H1 (cell line): ENCODE data around the gene ACVR1. TPM values are rescaled to one million over a fixed set of nuclear protein-coding genes. Genes with fewer than 3 reads are reported as not detected.

Source experiments
- CTCF ChIA-PET: fragments of 300-600 bp; sonication (Branson Sonifier 250); formaldehyde crosslinking; loops from one replicate; lab custom pipeline; 2021; ENCODE audit not compliant: partially characterized antibody; lab: Charles Lee
- POLR2A ChIA-PET: fragments of 300-600 bp; sonication (Branson Sonifier 250); formaldehyde crosslinking; loops from one replicate; lab custom pipeline; 2021; ENCODE audit warnings: inconsistent platforms; ENCODE audit not compliant: partially characterized antibody; lab: Charles Lee
- DNase-seq, 2 experiments: peaks; one replicate each; pipeline versions ENCODE4 v3.0.0 to v3.0.0-alpha.2; 2010 to 2022; ENCODE audit warnings: low spot score in 2 of 2, low read depth in 1 of 2, mixed read lengths in 1 of 2
- FAIRE-seq: peaks from 2 replicates; lab custom pipeline; 2011; peaks lifted over from hg19 to GRCh38; lab: Jason Lieb, UNC
- H2AFZ ChIP-seq: 2 replicates; pipeline ENCODE4 v1.8.1; 2012; ENCODE audit warnings: low read length, inconsistent platforms
- H2AK5ac ChIP-seq: 2 replicates; pipeline ENCODE4 v1.6.1; 2013; ENCODE audit warnings: low read depth, low read length
- H2BK120ac ChIP-seq: replicated peaks from 2 replicates; pipeline ENCODE3; 2013; ENCODE audit warnings: low read depth, low read length, inconsistent platforms
- H2BK12ac ChIP-seq: 2 replicates; pipeline ENCODE4 v1.6.1; 2013; ENCODE audit warnings: low read depth, low read length
- H2BK15ac ChIP-seq: 2 replicates; pipeline ENCODE4 v1.6.1; 2013; ENCODE audit warnings: low read length
- H2BK20ac ChIP-seq: 2 replicates; pipeline ENCODE4 v1.6.1; 2013; ENCODE audit warnings: low read length
- H2BK5ac ChIP-seq: 2 replicates; pipeline ENCODE4 v1.6.1; 2013; ENCODE audit warnings: low read depth, low read length
- H3K14ac ChIP-seq: 2 replicates; pipeline ENCODE4 v1.6.1; 2013; ENCODE audit warnings: inconsistent platforms; ENCODE audit not compliant: insufficient read length
- H3K18ac ChIP-seq: 2 replicates; pipeline ENCODE4 v1.6.1; 2013; ENCODE audit warnings: low read length; ENCODE audit errors: extremely low read depth
- H3K23ac ChIP-seq: 2 replicates; pipeline ENCODE4 v1.6.1; 2013; ENCODE audit warnings: inconsistent platforms; ENCODE audit not compliant: insufficient read length
- H3K23me2 ChIP-seq: 2 replicates; pipeline ENCODE4 v1.6.1; 2013; ENCODE audit warnings: low read depth, low read length
- H3K27ac ChIP-seq: 2 replicates; pipeline ENCODE4 v1.6.1; 2011; ENCODE audit warnings: low read depth, low read length, inconsistent platforms
- H3K27me3 ChIP-seq, 4 experiments: replicated peaks in 1 of 4; 1 replicate in 1 of 4; 2 replicates in 3 of 4; pipeline versions ENCODE4 v1.6.1 to v1.8.1; 2011 to 2013; ENCODE audit warnings: low read length in 3 of 4, mild to moderate bottlenecking in 3 of 4, inconsistent platforms in 2 of 4, mixed read lengths in 2 of 4, moderate library complexity in 1 of 4; ENCODE audit not compliant: control insufficient read depth in 3 of 4, insufficient read depth in 3 of 4; ENCODE audit errors: extremely low read depth in 1 of 4
- H3K36me3 ChIP-seq, 4 experiments: 2 replicates each; pipeline versions ENCODE4 v1.6.1 to v1.8.1; 2011 to 2013; ENCODE audit warnings: mild to moderate bottlenecking in 4 of 4, low read length in 3 of 4, moderate library complexity in 2 of 4, control low read depth in 1 of 4, inconsistent platforms in 1 of 4; ENCODE audit not compliant: insufficient read depth in 4 of 4, control insufficient read depth in 2 of 4
- H3K4ac ChIP-seq: replicated peaks from 2 replicates; pipeline ENCODE3; 2013; ENCODE audit warnings: low read length, low read depth, mixed read lengths, inconsistent platforms; ENCODE audit not compliant: insufficient read length
- H3K4me1 ChIP-seq, 4 experiments: replicated peaks in 1 of 4; 1 replicate in 1 of 4; 2 replicates in 3 of 4; pipeline versions ENCODE4 v1.6.1 to v1.8.1; 2011 to 2013; ENCODE audit warnings: low read length in 3 of 4, inconsistent platforms in 2 of 4, mixed read lengths in 1 of 4; ENCODE audit not compliant: insufficient read depth in 4 of 4, control insufficient read depth in 3 of 4
- H3K4me2 ChIP-seq, 2 experiments: 2 replicates each; pipeline versions ENCODE4 v1.6.1 to v1.8.1; 2011 to 2013; ENCODE audit warnings: low read depth in 2 of 2, low read length in 2 of 2, control low read depth in 1 of 2, inconsistent platforms in 1 of 2, mild to moderate bottlenecking in 1 of 2; ENCODE audit not compliant: insufficient read depth in 1 of 2
- H3K4me3 ChIP-seq, 4 experiments: fragments of 200-600, 300-600 bp in 1 of 4; sonication (generic), shearing (Covaris generic), sonication (Bioruptor Twin) in 1 of 4; 2 replicates each; pipeline versions ENCODE4 v1.5.1 to v1.8.1; 2011 to 2016; ENCODE audit warnings: low read length in 4 of 4, low read depth in 3 of 4, control low read depth in 2 of 4, inconsistent platforms in 2 of 4, mild to moderate bottlenecking in 2 of 4, mixed read lengths in 1 of 4, moderate library complexity in 1 of 4; ENCODE audit not compliant: insufficient read depth in 2 of 4; ENCODE audit errors: extremely low read depth in 1 of 4
- H3K56ac ChIP-seq: replicated peaks from 2 replicates; pipeline ENCODE3; 2013; ENCODE audit warnings: low read depth, mild to moderate bottlenecking, mixed read lengths, low read length, inconsistent platforms; ENCODE audit not compliant: insufficient read length
- H3K79me1 ChIP-seq: 2 replicates; pipeline ENCODE4 v1.6.1; 2013; ENCODE audit warnings: low read depth, low read length, control low read depth
- H3K79me2 ChIP-seq, 2 experiments: 2 replicates each; pipeline versions ENCODE4 v1.6.1 to v1.8.1; 2012 to 2013; ENCODE audit warnings: low read length in 2 of 2, mild to moderate bottlenecking in 2 of 2, inconsistent platforms in 1 of 2; ENCODE audit not compliant: insufficient read depth in 2 of 2, control insufficient read depth in 1 of 2
- H3K9ac ChIP-seq, 4 experiments: replicated peaks in 1 of 4; 1 replicate in 1 of 4; 2 replicates in 3 of 4; pipeline versions ENCODE4 v1.6.1 to v1.8.1; 2011 to 2013; ENCODE audit warnings: low read depth in 3 of 4, low read length in 3 of 4, control low read depth in 2 of 4, mild to moderate bottlenecking in 2 of 4, moderate library complexity in 2 of 4, inconsistent platforms in 1 of 4; ENCODE audit errors: extremely low read depth in 1 of 4
- H3K9me3 ChIP-seq, 2 experiments: 2 replicates each; pipeline versions ENCODE4 v1.6.1 to v1.8.1; 2012 to 2013; ENCODE audit warnings: mild to moderate bottlenecking in 2 of 2, moderate library complexity in 2 of 2, control low read depth in 1 of 2, inconsistent platforms in 1 of 2, low read depth in 1 of 2, low read length in 1 of 2, mixed read lengths in 1 of 2; ENCODE audit not compliant: insufficient read depth in 2 of 2
- H4K20me1 ChIP-seq, 2 experiments: replicated peaks in 1 of 2; 2 replicates each; pipeline versions ENCODE3 to v1.8.1; 2011 to 2013; ENCODE audit warnings: inconsistent platforms in 2 of 2, low read length in 2 of 2, mild to moderate bottlenecking in 1 of 2; ENCODE audit not compliant: insufficient read depth in 2 of 2, control insufficient read depth in 1 of 2
- H4K5ac ChIP-seq: 2 replicates; pipeline ENCODE4 v1.6.1; 2013; ENCODE audit warnings: low read length, low read depth, mixed read lengths, inconsistent platforms; ENCODE audit not compliant: insufficient read length
- H4K8ac ChIP-seq: 2 replicates; pipeline ENCODE4 v1.8.0; 2013; ENCODE audit warnings: mild to moderate bottlenecking, moderate library complexity, low read length, inconsistent platforms; ENCODE audit not compliant: insufficient read depth; ENCODE audit errors: extremely low read depth
- H4K91ac ChIP-seq: replicated peaks from 2 replicates; pipeline ENCODE3; 2013; ENCODE audit warnings: low read length, mixed read lengths, inconsistent platforms; ENCODE audit not compliant: insufficient read length
- CBX5 ChIP-seq: fragments of 300-800, 300-1000 bp; sonication (generic); IDR thresholded peaks from 2 replicates; pipeline ENCODE4 v1.7.1; 2016; ENCODE audit warnings: antibody characterized with exemption, low read length, low read depth
- HDAC2 ChIP-seq, 2 experiments: fragments of 300-600 bp in 1 of 2; sonication (generic) in 1 of 2; IDR thresholded peaks; 2 replicates each; pipeline ENCODE4 v1.6.1; 2011 to 2012; ENCODE audit warnings: low read depth in 2 of 2, low read length in 2 of 2, mild to moderate bottlenecking in 2 of 2, moderate library complexity in 2 of 2, borderline replicate concordance in 1 of 2, inconsistent platforms in 1 of 2
- NRF1 ChIP-seq: IDR thresholded peaks from 2 replicates; pipeline ENCODE4 v1.6.1; 2011; ENCODE audit warnings: mild to moderate bottlenecking, low read depth, low read length, improper control_type of control experiment
- POLR2A ChIP-seq, 2 experiments: IDR thresholded peaks; 1 replicate in 1 of 2; 2 replicates in 1 of 2; pipeline ENCODE4 v1.6.1; 2011; ENCODE audit warnings: low read depth in 2 of 2, low read length in 2 of 2, mild to moderate bottlenecking in 2 of 2; ENCODE audit errors: control extremely low read depth in 1 of 2
- RFX5 ChIP-seq: IDR thresholded peaks from 2 replicates; pipeline ENCODE4 v1.6.1; 2011; ENCODE audit warnings: low read depth, low read length, improper control_type of control experiment, borderline replicate concordance
- SAP30 ChIP-seq: fragments of 300-600 bp; sonication (generic); IDR thresholded peaks from 2 replicates; pipeline ENCODE4 v1.7.1; 2012; ENCODE audit warnings: low read length, moderate library complexity, mild to moderate bottlenecking, inconsistent platforms; ENCODE audit not compliant: insufficient read depth, insufficient replicate concordance
- SIN3A ChIP-seq, 2 experiments: IDR thresholded peaks in 1 of 2; conservative IDR thresholded peaks in 1 of 2; 2 replicates each; pipeline ENCODE4 v1.6.1; 2011 to 2012; ENCODE audit warnings: low read length in 2 of 2, improper control_type of control experiment in 1 of 2, low read depth in 1 of 2, mild to moderate bottlenecking in 1 of 2
- USF2 ChIP-seq: IDR thresholded peaks from 2 replicates; pipeline ENCODE4 v1.6.1; 2011; ENCODE audit warnings: low read length, improper control_type of control experiment
- WGBS, 2 experiments: shearing (Covaris generic) in 1 of 2; methylation state at CpG; one replicate each; pipeline versions ENCODE4 v1.1.6 to v1.1.7; 2013 to 2015; ENCODE audit warnings: low lambda C conversion rate in 2 of 2, mixed read lengths in 2 of 2, inconsistent platforms in 1 of 2, low coverage in 1 of 2, missing lambda C conversion rate in 1 of 2; ENCODE audit not compliant: insufficient replicate concordance in 2 of 2, insufficient coverage in 1 of 2, insufficient read length in 1 of 2; ENCODE audit errors: extremely low coverage in 1 of 2, missing lambda C conversion rate in 1 of 2; 5-methylcytosine and 5-hydroxymethylcytosine counted together
- polyA plus RNA-seq, 7 experiments: library from polyadenylated mRNA; depleted of rRNA in 3 of 7; stranded (reverse) in 5 of 7; unstranded in 2 of 7; fragments of >200 nt in 5 of 7; fragments of 200-250 nt in 2 of 7; gene quantifications; 1 replicate in 5 of 7; 2 replicates in 1 of 7; 4 replicates in 1 of 7; pipeline versions ENCODE4 v1.2.1 to v1.2.3, GENCODE V29; 2011 to 2013; ENCODE audit warnings: missing spikeins in 2 of 7, mixed read lengths in 2 of 7
- total RNA-seq: library from RNA; stranded (reverse); fragmentation: NEBNext Ultra II Directional; extraction: Animal tissue kit (Norgen Biotek cat#: 25700); gene quantifications from 2 replicates; pipeline ENCODE4 v1.2.1, GENCODE V29; 2021
- TF ChIP-seq, protein P1 (sequence below), 3 experiments: IDR thresholded peaks; 1 replicate in 2 of 3; 2 replicates in 1 of 3; pipeline versions ENCODE4 v1.5.1 to v1.6.1; 2011; ENCODE audit warnings: low read length in 3 of 3, mild to moderate bottlenecking in 3 of 3, inconsistent platforms in 2 of 3, low read depth in 1 of 3, moderate library complexity in 1 of 3; ENCODE audit not compliant: insufficient read depth in 1 of 3; ENCODE audit errors: control extremely low read depth in 1 of 3

The ACVR1 gene
- total and polyA plus RNA-seq, 2 of the 8 experiments (the other 6 are each of a cell fraction or from before 2014, with no cell fraction given), result 8.5 to 17.7 TPM

DNA sequence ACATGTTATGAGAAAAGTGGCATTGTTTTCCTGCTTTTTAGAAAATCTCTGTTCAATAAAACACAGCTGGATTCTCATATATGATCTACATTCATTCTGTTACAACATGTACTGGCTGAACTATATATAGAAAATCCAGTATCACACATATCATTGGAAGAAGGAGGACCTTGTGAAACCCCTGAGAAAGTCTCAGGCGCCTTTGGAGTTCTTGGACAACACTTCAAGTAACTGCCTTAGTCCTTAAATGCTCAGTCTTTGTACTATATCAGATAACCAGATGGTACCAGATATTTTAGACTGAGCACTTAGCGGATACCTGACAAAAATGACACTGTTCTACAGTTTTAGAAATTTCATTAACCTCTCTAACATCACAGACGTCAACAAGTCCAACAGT lies 72.2 kb downstream of the ACVR1 start:
- Histone ChIP-seq H4K8ac (no peak overlapping the region), H3K36me3 (no peaks in the 10 kb centered on the region), H3K4me1 (0 out of 7 replicates have a peak, but pooled peaks cover 0 to under 1% (median 0%) of the 10 kb centered on the region in 4 experiments), H3K4me2 (no peak overlapping the region), H2BK120ac (no peak overlapping the region), H2BK12ac (no peak overlapping the region), H4K5ac (no peak overlapping the region), H3K14ac (no peak overlapping the region), H4K20me1 (no peaks in the 10 kb centered on the region), H3K9ac (no peak overlapping the region), H3K27me3 (no peaks in the 10 kb centered on the region), H3K4ac (no peak overlapping the region), H3K18ac (no peak overlapping the region), H3K23ac (no peak overlapping the region), H3K4me3 (no peak overlapping the region), H3K56ac (no peak overlapping the region), H4K91ac (no peak overlapping the region), H3K27ac (no peak overlapping the region), H2BK15ac (no peak overlapping the region), H3K79me2 (peaks cover 0 to 3% of the 10 kb centered on the region in 2 experiments; a peak in 1 of 4 replicates), H3K9me3 (no peaks in the 10 kb centered on the region), H2BK5ac (no peak overlapping the region), H2AFZ (no peak overlapping the region), H2AK5ac (no peak overlapping the region), H3K79me1 (no peaks in the 10 kb centered on the region; the same call in 1 of the 2 replicates), H3K23me2 (no peaks in the 10 kb centered on the region; the same call in 1 of the 2 replicates), H2BK20ac (no peak overlapping the region)
- no peak for FAIRE-seq
- 85% methylated on average over 3 of the region's 3 CpGs; no CpG with 5 or more reads in 1 of the 2 experiments for WGBS, 2 experiments
- DNase-seq, result no peak
- POLR2A ChIA-PET, result no interaction called here
- CTCF ChIA-PET, result interaction anchor here (0.6 to 1.9 kb wide), 5 partner anchors 16 to 148 kb away, joined by 3 to 4 read pairs (median 3); no protein-coding TSS in a partner anchor
- no peak for TF ChIP-seq CBX5
- TF ChIP-seq, protein P1, sequence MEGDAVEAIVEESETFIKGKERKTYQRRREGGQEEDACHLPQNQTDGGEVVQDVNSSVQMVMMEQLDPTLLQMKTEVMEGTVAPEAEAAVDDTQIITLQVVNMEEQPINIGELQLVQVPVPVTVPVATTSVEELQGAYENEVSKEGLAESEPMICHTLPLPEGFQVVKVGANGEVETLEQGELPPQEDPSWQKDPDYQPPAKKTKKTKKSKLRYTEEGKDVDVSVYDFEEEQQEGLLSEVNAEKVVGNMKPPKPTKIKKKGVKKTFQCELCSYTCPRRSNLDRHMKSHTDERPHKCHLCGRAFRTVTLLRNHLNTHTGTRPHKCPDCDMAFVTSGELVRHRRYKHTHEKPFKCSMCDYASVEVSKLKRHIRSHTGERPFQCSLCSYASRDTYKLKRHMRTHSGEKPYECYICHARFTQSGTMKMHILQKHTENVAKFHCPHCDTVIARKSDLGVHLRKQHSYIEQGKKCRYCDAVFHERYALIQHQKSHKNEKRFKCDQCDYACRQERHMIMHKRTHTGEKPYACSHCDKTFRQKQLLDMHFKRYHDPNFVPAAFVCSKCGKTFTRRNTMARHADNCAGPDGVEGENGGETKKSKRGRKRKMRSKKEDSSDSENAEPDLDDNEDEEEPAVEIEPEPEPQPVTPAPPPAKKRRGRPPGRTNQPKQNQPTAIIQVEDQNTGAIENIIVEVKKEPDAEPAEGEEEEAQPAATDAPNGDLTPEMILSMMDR (IDR thresholded peaks at IDR 0.05; ENCODE audit: control extremely low read depth in 1 of 3, insufficient read depth in 1 of 3, low read depth in 1 of 3, low read length in 3 of 3), result no peak
- no peak for TF ChIP-seq NRF1
- TF ChIP-seq USF2, result no peak
- no peak for TF ChIP-seq POLR2A (IDR thresholded peaks at IDR 0.05; ENCODE audit: control extremely low read depth in 1 of 2, low read depth in 2 of 2, low read length in 2 of 2)
- TF ChIP-seq SAP30, result no peak
- TF ChIP-seq RFX5, result no peak
- no peak for TF ChIP-seq HDAC2 (IDR thresholded peaks at IDR 0.05; ENCODE audit: borderline replicate concordance in 1 of 2, low read depth in 2 of 2, low read length in 2 of 2)
- TF ChIP-seq SIN3A (conservative IDR thresholded peaks at IDR 0.05 in 1 of 2, IDR thresholded peaks at IDR 0.05 in 1 of 2; ENCODE audit: low read depth in 1 of 2, low read length in 2 of 2), result no peak
